Ectodermal cell (in vitro differentiated cells): Measurements from ENCODE around the gene CSTF1. TPM values are rescaled to one million over a fixed set of nuclear protein-coding genes. Genes with fewer than 3 reads are reported as not detected.

Source experiments
- H3K27ac ChIP-seq: 2 replicates; pipeline ENCODE4 v1.7.0; 2013; ENCODE audit warnings: mild to moderate bottlenecking, low read depth, low read length; ENCODE audit not compliant: insufficient read depth, poor library complexity, severe bottlenecking
- H3K27me3 ChIP-seq: 2 replicates; pipeline ENCODE4 v1.7.0; 2013; ENCODE audit warnings: mild to moderate bottlenecking, low read length; ENCODE audit not compliant: insufficient read depth, control insufficient read depth, poor library complexity, severe bottlenecking
- H3K36me3 ChIP-seq: one replicate; pipeline ENCODE4 v1.7.0; 2013; ENCODE audit warnings: low read length; ENCODE audit not compliant: control insufficient read depth, insufficient read depth
- H3K4me1 ChIP-seq: one replicate; pipeline ENCODE4 v1.7.0; 2013; ENCODE audit warnings: low read length; ENCODE audit not compliant: control insufficient read depth, insufficient read depth
- H3K4me3 ChIP-seq: 2 replicates; pipeline ENCODE4 v1.7.0; 2013; ENCODE audit warnings: low read depth, low read length, control low read depth; ENCODE audit not compliant: insufficient read depth
- H3K9me3 ChIP-seq: 2 replicates; pipeline ENCODE4 v1.7.0; 2013; ENCODE audit warnings: mild to moderate bottlenecking, low read length, moderate library complexity; ENCODE audit not compliant: control insufficient read depth
- WGBS, 2 experiments: methylation state at CpG; one replicate each; pipeline ENCODE4 v1.1.7; 2013; ENCODE audit warnings: missing lambda C conversion rate in 2 of 2; 5-methylcytosine and 5-hydroxymethylcytosine counted together
- polyA plus RNA-seq, 4 experiments: library from polyadenylated mRNA; stranded (reverse); fragments of 50-300 nt; gene quantifications; one replicate each; pipeline ENCODE4 v1.2.3, GENCODE V29; 2013

Gene CSTF1
- polyA plus RNA-seq (2013, experiment 1 of 4), result 59.9 TPM
- 62.4 TPM for polyA plus RNA-seq (2013, experiment 2 of 4)
- 49.4 TPM for polyA plus RNA-seq (2013, experiment 3 of 4)
- polyA plus RNA-seq (2013, experiment 4 of 4), result 51.7 TPM

DNA sequence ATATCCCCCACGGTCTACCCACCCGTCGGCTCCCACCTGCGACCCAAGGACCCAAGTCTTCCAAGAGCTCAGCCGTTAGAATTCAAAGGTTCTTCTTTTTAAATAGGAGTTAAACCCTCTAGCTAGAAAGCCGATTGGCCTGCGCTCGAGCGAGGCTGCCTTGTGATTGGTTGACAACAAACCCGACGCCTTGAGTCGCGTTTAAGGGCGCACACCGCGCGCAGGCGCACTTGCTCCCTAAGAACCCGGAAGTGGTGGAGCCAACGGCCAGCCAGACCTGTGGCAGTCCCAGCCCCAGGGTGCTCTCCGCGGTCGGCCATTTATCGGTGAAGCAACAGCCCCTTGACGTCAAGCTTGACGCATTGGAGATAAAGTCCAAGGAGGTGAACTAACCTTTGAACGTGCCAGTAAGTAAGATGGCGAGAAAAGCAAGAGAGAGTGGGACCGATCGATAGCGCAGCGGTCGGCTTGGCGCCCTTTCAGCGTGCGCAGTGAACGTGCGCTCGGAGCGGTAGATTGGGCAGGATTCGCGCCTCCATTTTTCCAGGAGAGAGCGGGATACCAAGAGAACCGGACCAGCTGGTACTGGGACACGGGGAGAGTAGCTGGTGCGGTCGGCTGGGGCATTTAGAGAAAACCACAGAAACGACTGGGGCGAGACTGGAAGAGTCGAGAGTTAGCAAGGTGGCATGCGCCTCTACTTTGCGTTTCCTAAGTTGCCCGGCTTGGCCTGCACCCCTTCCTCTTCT, at the start of gene CSTF1, which contains the start of gene AURKA:
CSTF1 (plus strand) TSS at position 514 of the 749 bp plus-strand sequence. CDS start 2,908 bp downstream, outside the sequence.
AURKA (minus strand) TSS at position 84 of the 749 bp plus-strand sequence. CDS start 4,018 bp downstream, outside the sequence.
- peaks cover 15% of the 10 kb centered on the region for H3K4me1 ChIP-seq

DNA sequence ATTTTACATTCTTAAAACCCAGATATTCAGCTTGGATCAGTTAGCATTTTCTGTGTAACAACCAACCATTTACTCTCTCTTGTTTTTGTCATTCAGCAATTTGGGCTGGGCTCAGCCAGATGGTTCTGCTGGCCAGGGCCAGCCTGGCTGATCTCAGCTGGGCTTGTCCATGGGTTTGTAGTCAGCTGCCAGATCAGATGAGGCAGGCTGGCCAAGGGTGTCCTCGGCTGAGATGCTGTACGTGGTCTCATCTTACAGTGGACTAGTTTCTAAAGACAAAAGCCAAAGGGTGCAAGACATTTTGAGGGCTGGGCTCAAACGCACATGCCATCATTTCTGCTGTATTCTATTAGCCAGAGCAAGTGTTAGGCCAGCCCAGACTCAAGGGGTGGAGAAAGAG, 49.7 kb upstream of the CSTF1 start:
- peaks cover 17% of the 10 kb centered on the region for H3K27me3 ChIP-seq
- peaks cover 1% of the 10 kb centered on the region for H3K4me1 ChIP-seq
- H3K36me3 ChIP-seq, result no peaks in the 10 kb centered on the region
- 84 to 93% methylated on average over 3 of the region's 3 CpGs for WGBS, 2 experiments
- H3K9me3 ChIP-seq, result no peaks in the 10 kb centered on the region
- H3K4me3 ChIP-seq, result no peak overlapping the region
- no peak overlapping the region for H3K27ac ChIP-seq

More for the DNA sequence above, at the start of gene CSTF1, which contains the start of gene AURKA:
- 0% methylated on average over 53 of the region's 53 CpGs for WGBS, 2 experiments
- H3K36me3 ChIP-seq, result peaks cover 42% of the 10 kb centered on the region
- peak within 1 kb of the TSS; percentile 97 for H3K4me3 ChIP-seq
- peak within 1 kb of the TSS; percentile 72 for H3K27ac ChIP-seq
- no peaks in the 10 kb centered on the region for H3K9me3 ChIP-seq
- H3K27me3 ChIP-seq, result no peaks in the 10 kb centered on the region

DNA sequence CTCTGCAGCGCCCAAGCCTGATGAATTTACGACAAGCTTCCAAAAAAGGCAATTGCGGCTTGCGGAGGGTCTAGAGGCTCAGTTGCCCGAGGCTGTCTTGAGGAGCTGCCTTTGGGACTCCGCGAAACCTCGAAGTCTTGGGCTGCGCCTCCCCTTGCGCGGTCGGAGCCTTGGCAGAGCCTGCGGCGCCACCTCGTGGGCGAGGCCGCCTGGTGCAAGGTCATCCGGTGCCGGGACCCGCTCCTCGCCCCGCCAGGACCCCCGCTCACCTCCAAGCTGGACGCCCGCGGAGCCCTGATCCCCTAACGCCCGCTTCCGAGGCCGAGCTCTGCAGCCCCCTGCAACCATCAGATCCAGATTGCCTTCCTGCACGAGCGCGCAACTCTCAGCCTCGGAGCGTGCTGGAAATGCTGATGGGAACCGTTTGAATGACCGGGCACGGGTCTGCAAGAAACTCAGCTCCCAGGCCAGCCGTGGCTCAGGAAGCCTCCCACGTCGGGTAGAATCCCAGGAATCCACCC, 48.5 kb upstream of the CSTF1 start:
- Histone ChIP-seq H3K9me3 (no peaks in the 10 kb centered on the region), H3K27ac (no peak overlapping the region), H3K27me3 (peaks cover 17% of the 10 kb centered on the region), H3K4me1 (peaks cover 12% of the 10 kb centered on the region), H3K36me3 (no peaks in the 10 kb centered on the region), H3K4me3 (peak overlapping the region; percentile 19)
- WGBS, 2 experiments, result 3 to 5% methylated on average over 41 of the region's 41 CpGs

DNA sequence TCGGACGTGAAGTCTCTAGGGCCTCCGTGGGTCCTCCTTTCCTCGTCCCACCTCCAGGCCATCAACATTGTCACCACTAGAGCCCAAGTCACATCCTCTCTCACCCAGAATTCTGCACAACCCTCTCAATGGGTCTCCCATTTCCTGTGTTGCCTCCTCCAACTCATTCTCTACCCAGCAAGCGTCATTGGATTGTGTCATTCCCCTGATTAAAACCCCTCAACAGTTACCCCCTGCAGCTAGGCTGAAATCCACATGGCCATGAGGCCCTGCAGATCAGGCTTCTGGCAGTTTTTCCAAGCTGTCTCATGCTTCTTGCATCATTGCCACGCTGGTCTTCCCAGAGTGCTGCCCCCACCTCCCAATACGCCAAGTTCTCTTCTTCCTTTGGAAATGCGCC, 46.5 kb upstream of the CSTF1 start:
- Histone ChIP-seq H3K27me3 (peaks cover 17% of the 10 kb centered on the region), H3K27ac (no peak overlapping the region), H3K36me3 (no peaks in the 10 kb centered on the region), H3K9me3 (no peaks in the 10 kb centered on the region), H3K4me3 (no peak overlapping the region), H3K4me1 (peaks cover 12% of the 10 kb centered on the region)
- WGBS, 2 experiments, result 91 to 92% methylated on average over 8 of the region's 8 CpGs

DNA sequence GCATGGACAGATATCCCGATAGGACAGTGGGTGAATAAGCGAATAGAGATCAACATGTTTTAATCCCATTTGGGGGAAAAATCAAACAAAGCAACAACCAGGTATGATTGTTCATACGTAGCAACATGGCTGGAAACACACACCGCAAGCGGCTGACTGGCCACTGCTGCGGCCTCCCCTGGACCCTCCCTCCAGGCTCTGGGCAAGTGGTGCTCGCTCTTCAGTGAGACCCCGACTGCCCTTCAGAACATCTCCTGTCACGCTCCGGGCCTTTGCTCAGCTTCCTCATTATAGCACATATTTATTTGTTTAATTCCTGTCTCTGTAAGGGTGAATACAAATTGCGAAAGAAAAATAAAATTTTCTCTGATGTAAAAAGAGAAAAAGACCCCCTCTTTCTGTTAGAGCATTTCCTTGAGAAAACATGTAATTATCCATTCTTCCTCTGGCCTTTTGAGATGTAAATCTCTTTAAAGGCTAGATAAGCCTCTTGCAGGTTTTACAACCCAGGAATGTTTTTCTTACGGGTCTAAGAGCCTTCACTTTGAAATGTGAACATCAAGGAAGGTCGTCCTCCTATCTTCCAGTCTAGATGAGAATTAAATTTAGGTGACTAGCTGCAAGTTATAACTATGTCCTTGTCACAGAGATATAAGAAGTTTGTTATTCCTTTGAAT, 44.7 kb upstream of the CSTF1 start:
- Histone ChIP-seq H3K9me3 (no peaks in the 10 kb centered on the region), H3K36me3 (no peaks in the 10 kb centered on the region), H3K4me1 (peaks cover 12% of the 10 kb centered on the region), H3K27me3 (peaks cover 16% of the 10 kb centered on the region), H3K4me3 (no peak overlapping the region), H3K27ac (no peak overlapping the region)
- WGBS, 2 experiments, result 36 to 46% methylated on average over 11 to 12 of the region's 13 CpGs

DNA sequence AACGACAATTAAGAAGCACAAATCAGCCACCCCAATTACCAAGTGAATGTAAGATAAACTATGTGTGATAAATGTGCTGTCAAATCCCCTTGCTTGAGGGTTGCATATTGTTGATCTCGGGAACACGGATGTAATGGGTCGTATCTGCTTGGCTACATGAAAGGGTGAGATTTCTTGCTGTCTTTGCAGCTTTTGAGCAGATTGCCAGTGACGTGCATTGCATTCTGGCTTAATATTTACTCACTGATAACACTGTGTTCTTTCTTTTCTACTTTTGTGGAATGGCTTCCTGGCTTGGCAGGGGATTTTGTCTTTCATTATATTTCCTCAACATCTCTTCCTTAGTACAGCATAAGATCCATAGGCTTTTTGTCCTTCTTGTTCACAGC, 44.1 kb upstream of the CSTF1 start:
- WGBS, 2 experiments, result 33 to 41% methylated on average over 4 to 5 of the region's 5 CpGs
- no peak overlapping the region for H3K4me3 ChIP-seq
- peaks cover 10% of the 10 kb centered on the region for H3K27me3 ChIP-seq
- H3K36me3 ChIP-seq, result no peaks in the 10 kb centered on the region
- no peaks in the 10 kb centered on the region for H3K9me3 ChIP-seq
- H3K4me1 ChIP-seq, result peaks cover 12% of the 10 kb centered on the region
- H3K27ac ChIP-seq, result no peak overlapping the region

DNA sequence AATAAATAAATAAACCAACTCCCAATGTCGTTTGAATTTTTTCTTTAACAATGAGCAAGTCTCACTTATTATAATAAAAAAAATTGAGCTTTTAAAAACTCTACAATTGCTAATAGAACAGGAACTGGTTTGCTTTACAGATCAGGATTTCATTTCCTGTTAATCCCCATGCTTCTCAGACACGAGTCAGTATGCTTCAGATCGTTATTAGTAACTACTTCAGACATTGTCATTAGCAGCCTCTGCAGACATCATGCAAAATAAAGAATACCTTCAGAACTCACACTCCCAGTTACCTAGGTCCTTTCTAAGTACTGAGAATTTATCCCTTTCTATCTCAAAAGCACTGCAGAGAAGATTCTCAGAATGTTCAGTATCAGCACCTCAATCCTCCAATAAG, 43.7 kb upstream of the CSTF1 start:
- Histone ChIP-seq H3K36me3 (no peaks in the 10 kb centered on the region), H3K9me3 (no peaks in the 10 kb centered on the region), H3K27me3 (peaks cover 6% of the 10 kb centered on the region), H3K27ac (no peak overlapping the region), H3K4me1 (peaks cover 12% of the 10 kb centered on the region), H3K4me3 (no peak overlapping the region)
- WGBS, 2 experiments, result 36 to 37% methylated on average over 2 of the region's 3 CpGs

DNA sequence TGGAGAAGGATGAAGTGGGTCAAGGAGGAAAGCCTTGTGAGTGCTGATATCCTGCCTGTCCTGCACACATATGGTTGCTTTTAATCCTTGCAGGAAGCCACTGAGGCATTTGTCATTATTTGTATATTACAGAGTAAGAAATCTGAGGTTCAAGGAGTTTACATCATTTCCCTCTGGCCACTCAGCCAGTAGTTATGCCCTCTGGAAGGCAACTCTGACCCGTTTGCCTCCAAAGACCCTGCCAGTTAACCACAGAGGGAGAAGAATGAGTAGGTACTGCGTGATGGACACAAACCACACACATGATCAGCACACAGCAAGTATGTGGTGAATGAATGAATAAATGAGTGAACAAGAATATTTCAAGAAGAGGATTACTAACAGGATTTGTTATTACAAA, 41.6 kb upstream of the CSTF1 start:
- WGBS, 2 experiments, result 83 to 95% methylated on average over 1 to 2 of the region's 2 CpGs
- no peaks in the 10 kb centered on the region for H3K27me3 ChIP-seq
- no peaks in the 10 kb centered on the region for H3K36me3 ChIP-seq
- H3K4me3 ChIP-seq, result no peak overlapping the region
- H3K9me3 ChIP-seq, result no peaks in the 10 kb centered on the region
- H3K4me1 ChIP-seq, result peaks cover 12% of the 10 kb centered on the region
- no peak overlapping the region for H3K27ac ChIP-seq

DNA sequence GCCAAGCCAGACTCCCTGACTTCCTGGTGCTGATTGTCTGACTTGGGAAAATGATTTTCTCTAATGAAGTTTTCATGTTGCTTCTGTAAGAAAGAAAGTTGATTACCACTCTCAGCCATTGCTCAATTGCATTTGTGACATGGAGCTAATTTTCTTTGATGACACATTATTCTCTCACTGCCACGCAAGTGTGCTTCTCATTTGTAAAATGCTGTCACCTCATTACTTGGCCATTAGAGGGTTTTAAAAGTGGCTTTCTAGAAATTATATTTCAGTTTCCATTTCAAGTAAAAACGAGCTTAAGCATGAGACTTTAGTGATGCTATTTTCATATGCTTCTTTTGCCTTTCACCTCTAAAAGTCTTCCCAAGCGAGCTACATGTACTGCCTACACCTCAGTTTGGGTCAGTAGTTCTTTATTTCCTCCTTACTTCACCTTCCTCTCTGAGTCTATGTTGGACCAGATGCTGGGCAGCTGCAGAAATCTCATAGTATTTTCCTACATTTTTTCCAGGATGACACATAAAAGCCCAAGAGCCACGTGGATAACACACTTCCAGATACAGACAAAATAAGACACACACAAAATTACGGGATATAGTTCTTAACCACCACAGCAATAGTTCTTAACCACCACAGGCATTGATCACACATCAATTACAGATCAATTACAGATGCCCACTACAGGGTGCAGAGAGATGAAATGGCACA, 39.9 kb upstream of the CSTF1 start:
- Histone ChIP-seq H3K9me3 (no peaks in the 10 kb centered on the region), H3K36me3 (no peaks in the 10 kb centered on the region), H3K27me3 (no peaks in the 10 kb centered on the region), H3K27ac (no peak overlapping the region), H3K4me1 (peaks cover 12% of the 10 kb centered on the region), H3K4me3 (no peak overlapping the region)
- 88 to 89% methylated on average over 5 of the region's 5 CpGs for WGBS, 2 experiments
